HPDE6-E6E7 (cell line): ENCODE measurements around the gene EGFR.

Experiments used
- DNase-seq: peaks from one replicate; pipeline ENCODE4 v3.0.0; 2011; ENCODE audit warnings: missing footprints; ENCODE audit errors: extremely low spot score

EGFR gene

DNA sequence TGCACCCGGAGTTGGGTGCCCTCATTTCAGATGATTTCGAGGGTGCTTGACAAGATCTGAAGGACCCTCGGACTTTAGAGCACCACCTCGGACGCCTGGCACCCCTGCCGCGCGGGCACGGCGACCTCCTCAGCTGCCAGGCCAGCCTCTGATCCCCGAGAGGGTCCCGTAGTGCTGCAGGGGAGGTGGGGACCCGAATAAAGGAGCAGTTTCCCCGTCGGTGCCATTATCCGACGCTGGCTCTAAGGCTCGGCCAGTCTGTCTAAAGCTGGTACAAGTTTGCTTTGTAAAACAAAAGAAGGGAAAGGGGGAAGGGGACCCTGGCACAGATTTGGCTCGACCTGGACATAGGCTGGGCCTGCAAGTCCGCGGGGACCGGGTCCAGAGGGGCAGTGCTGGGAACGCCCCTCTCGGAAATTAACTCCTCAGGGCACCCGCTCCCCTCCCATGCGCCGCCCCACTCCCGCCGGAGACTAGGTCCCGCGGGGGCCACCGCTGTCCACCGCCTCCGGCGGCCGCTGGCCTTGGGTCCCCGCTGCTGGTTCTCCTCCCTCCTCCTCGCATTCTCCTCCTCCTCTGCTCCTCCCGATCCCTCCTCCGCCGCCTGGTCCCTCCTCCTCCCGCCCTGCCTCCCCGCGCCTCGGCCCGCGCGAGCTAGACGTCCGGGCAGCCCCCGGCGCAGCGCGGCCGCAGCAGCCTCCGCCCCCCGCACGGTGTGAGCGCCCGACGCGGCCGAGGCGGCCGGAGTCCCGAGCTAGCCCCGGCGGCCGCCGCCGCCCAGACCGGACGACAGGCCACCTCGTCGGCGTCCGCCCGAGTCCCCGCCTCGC lies at the start of gene EGFR:
TSS of gene EGFR (plus strand) at position 657 of the 830 bp plus-strand sequence. CDS start 261 bp downstream, outside the sequence.
- peak; percentile 49 for DNase-seq

DNA sequence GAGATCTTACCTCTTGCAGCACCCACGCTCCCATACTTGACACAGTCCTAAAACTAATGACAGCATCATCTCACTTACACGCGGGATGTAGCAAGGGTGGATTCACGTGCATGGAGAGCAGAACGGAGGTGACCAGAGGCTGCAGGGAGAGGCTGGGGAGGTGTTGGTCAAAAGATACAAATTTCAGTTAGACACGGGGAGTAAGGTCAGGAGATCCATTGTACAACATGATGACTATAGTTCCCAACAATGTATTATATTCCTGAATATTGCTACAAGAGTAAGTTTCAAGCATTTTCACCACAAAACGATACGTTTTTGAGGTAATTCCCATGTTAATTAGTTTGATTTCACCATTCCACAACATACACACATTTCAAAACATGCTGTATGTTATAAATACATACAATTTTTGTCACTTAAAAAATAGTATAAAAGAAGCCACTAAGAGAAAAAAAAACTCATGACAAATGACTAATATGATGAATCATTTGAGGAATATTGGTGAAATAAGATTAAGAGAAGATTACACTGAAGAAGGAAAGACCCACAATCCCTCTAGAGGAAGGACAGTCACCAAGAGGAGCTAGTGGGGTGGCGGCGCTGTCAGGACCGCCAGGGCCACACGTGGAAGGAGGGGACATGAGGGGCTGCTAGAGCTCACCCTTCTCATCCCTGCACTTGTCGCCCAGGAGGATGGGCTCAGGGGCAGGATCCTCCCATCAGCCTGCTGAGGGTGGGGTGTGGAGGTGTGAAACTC lies 49.4 kb upstream of the EGFR start:
- DNase-seq, result no peak

GRCh38 chr7:54972733-54973294 lies 46.0 kb upstream of the EGFR start:
- no peak for DNase-seq

DNA sequence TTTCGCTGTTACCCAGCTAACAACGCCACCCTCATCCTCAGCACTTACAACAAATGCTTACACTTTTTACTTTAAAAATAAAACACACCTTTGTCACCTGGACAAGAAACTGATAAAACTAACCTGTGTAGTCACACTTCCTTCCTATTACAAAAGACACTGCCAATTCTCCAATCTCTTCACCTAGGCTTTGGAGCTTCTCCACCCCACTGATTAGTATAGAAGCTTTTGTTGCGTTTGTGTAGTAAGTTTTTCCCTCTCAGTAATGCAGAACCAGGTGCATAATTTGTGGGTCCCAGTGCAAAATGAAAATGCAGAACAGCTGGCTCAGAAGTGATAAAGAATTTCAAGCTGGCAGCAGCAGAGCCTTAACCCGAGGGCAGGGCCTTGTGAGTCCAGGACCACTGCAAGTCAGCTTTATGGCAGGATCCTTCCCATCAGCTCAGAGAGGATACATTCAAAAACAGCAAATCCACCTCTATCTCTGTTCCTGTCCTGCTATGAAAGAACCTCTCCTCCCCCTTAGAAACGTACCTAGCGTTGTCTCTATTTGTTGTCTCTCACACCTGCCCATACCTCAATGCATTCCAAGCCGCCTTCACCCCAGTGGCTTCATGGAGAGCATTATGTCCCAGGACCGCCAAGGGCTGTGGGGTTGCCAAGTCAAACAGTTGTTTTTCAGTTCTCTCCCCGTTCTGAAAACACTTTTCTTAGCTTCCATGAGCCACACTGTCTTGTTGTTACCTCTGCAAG lies 40.3 kb upstream of the EGFR start:
- DNase-seq, result no peak

DNA sequence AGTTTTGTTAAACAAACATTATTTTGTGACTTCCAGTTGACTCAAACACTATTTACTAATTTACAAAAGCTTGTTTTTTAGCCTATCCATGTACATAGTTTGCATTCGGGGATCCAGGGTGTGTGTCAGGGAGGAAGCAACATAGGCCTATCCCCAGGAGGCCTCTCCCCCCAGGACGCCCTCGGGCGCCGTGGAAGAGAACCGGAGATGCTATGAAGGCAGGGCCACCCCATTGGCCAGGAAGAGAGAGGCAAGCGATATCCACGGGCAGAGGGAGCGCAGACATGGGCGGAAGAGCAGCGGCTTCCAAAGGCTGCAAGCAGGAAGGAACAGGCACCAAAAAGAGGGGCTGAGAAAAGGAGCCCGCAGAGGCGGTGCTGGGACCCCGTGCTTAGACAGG lies 38.3 kb upstream of the EGFR start:
- no peak for DNase-seq

GRCh38 chr7:54981913-54982312 lies 36.9 kb upstream of the EGFR start:
- no peak for DNase-seq

DNA sequence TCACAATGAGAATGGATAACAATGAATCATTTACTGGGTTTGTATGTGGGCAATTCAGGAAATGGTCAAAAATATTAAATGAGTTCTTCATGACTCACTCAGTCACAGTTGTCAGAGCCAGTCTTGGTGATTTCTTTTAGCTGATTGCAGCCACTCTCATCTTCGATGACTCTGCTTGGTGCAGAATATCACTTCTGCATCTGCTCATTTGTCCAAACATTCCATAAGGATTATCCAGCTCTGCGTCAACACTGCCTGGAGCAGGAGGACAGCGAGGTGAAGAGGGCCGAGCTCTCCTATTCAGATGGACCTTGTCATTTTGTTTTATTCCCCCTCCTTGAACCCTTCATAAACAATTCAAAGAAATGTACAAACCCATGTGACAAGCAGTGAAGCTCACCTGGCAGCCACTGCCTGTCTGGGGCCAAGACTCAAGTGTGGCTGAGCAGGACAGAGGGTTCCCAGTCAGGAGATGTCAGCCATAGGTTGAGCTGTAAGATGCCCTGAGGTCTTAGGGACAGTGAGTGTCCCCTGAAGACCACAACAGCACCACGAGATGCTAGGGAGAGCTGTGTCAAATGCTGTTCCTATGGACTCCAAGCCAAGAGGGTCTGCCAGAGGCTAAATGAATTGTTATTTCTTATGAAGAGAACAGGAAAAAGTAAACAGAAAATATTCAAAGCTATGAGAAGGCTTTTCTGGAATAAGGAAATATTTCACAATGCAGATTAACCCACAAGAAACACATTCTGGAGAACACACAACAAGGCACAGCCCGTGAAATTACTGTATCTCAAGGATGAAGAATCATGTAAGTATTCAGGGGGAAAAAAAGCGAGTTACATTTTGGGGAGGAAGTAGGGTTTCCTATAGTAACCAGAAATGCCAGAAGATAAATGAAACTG lies 33.1 kb upstream of the EGFR start:
- peak; percentile 78 for DNase-seq

GRCh38 chr7:54986716-54987115 lies 32.1 kb upstream of the EGFR start:
- no peak for DNase-seq

- DNase-seq, result no peak
Measured at GRCh38 chr7:54987772-54988171, 31.0 kb upstream of the EGFR start.

- DNase-seq, result no peak
Measured at GRCh38 chr7:54988516-54988915, 30.3 kb upstream of the EGFR start.

- DNase-seq, result no peak
Measured at GRCh38 chr7:54989453-54990225, 29.2 kb upstream of the EGFR start.

- DNase-seq, result no peak
Measured at GRCh38 chr7:54991341-54991740, 27.5 kb upstream of the EGFR start.

DNA sequence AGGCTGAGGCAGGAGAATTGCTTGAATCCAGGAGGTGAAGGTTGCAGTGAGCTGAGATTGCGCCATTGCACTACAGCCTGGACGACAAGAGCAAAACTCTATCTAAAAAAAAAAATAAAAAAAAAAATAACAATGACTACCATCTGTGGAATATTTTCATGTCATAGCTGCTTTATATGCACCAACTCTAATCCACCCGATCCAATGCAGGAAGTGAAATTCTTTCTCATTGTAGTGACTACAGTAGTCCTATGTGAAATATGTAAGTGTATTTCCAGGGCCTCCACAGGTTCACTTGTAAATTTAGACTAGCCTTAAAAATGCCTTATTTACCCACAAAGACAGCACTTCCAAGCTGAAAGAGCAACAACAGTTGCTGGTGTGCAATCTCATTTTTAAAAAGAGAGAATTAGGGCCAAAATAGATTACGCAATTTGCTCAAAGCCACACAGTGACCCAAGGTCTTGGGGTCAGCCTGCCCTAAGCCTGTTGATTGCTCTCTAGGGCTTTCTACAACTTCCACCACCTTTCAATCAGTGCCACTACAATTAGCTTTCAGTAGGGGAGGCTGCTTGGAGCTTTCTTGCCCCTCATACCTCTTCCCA lies 25.8 kb upstream of the EGFR start:
- no peak for DNase-seq

- no peak for DNase-seq
Measured at GRCh38 chr7:54995166-54995565, 23.7 kb upstream of the EGFR start.

DNA sequence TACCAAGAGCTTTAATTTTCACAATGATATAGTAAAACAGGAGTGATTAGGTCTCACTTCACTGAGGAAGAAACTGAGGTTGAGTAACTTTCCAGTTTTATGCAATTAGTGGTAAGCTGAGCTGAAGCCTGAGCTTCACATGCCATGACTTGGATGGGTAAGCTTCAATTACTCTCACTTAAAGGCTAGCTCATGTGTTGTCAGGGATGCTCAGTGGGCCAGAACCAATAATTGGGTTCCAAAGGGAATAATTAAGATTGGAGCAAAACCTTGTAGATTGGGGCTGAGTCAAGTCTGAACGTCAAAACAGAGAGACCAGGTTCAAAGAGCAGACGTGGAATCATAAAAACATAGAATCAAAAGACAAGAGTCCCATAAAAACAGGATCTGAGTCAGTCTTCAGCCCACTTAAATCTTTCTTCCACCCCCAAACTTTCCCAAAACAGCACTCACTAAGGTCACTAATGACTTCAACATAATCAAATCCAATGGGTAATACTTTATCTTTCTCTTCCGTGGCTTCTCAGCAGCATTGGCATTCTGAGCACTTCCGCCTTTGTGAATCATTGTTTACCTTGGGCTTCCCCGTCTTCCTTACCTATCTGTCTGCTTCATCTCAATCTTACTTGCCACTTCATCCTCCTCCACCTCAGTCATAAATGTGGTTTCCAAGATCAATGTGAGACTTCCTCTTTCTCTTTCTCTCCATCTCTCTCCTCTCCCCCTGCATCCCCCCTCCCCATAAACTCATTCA lies 23.0 kb upstream of the EGFR start:
- DNase-seq, result peak; percentile 77

GRCh38 chr7:54996391-54996790 lies 22.4 kb upstream of the EGFR start:
- no peak for DNase-seq

DNA sequence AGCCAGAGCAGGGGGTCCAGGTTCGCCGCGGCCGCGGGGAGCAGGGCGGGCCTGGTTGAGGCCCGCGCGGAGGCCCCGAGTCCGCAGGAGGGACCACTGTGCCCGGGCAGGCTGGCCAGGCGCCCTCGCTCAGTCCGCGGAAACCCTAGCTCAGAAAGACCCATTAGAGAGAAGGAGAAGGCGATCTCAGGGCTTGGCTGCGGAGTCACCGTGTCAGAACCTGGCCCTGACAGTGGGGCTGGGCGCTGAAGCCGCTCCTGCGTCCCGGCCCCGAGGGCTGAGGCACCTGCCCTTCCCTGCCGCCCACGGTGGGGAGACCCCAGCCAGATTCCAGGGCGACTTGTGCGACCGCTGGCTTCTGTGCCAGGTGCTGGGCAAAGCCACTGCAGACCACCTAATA lies 14.2 kb upstream of the EGFR start:
- no peak for DNase-seq

DNA sequence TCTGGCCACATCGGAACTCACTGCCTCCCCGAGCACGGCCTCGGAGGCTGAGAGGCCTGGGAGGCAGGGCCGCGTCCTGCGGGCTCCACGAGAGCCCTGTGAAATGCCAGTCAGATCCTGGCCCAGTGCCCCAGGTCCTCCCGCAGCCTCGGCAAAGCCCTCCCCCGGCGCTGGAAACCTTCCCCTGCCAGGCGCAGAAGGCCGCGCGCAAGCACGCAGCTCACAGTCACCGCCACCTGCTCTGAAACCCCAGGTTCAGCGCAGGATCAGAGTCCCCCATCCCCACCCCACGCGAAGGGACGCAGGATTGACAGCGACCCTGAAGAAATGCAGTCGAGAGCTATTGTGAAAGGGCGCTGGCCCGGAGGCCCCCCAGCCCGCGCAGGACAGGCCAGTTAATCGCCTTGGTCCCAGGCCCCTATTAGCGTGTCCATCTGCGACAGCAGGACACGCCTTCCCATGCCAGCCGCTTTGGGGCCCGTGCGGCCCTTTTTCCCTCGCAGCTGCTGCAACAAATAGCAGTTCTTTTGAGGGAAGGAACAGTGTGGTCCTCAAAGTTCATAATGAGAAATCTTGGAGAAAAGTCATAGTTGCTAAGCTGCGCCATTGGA lies 13.5 kb upstream of the EGFR start:
- DNase-seq, result no peak

DNA sequence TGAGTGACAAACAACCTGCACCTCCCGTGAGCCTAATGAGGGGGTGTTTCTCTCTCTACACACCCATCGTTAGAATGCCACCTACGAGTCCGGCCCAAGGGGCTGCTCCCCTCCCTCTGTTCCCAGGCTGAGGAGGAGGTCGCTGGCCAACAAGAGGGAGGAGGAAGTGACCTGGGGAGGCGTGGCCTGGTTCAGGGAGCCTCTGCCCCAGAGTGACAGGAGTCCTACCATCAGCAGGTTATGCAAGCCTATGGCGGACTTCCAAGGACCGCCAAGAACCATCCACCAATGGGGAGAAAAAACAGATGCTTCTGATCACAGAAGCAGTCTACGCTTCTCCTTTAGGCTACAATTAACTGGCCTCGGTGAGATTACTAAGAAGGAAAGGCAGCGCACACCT lies 12.3 kb upstream of the EGFR start:
- no peak for DNase-seq
